Measurements from ENCODE around the gene SCAPER.

SCAPER gene

DNA sequence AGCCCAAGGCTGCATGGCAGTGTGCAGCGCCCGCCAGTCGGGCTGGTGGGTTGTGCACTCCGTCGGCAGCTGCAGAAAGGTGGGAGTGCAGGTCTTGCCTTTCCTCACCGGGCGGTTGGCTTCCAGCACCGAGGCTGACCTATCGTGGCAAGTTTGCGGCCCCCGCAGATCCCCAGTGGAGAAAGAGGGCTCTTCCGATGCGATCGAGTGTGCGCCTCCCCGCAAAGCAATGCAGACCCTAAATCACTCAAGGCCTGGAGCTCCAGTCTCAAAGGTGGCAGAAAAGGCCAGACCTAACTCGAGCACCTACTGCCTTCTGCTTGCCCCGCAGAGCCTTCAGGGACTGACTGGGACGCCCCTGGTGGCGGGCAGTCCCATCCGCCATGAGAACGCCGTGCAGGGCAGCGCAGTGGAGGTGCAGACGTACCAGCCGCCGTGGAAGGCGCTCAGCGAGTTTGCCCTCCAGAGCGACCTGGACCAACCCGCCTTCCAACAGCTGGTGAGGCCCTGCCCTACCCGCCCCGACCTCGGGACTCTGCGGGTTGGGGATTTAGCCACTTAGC lies 564.3 kb downstream of the SCAPER start:
- ChIA-PET CTCF (no interaction called here), POLR2A (interaction anchor here (0.6 to 1.1 kb wide), 2 partner anchors 29 to 1144 kb away, joined by 3 to 4 read pairs; partner anchors contain the start of gene ETFA)
- TF ChIP-seq, protein P1, sequence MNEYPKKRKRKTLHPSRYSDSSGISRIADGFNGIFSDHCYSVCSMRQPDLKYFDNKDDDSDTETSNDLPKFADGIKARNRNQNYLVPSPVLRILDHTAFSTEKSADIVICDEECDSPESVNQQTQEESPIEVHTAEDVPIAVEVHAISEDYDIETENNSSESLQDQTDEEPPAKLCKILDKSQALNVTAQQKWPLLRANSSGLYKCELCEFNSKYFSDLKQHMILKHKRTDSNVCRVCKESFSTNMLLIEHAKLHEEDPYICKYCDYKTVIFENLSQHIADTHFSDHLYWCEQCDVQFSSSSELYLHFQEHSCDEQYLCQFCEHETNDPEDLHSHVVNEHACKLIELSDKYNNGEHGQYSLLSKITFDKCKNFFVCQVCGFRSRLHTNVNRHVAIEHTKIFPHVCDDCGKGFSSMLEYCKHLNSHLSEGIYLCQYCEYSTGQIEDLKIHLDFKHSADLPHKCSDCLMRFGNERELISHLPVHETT (tag by site-specific recombination; IDR thresholded peaks at IDR 0.05), result no peak
- TF ChIP-seq, protein P2, sequence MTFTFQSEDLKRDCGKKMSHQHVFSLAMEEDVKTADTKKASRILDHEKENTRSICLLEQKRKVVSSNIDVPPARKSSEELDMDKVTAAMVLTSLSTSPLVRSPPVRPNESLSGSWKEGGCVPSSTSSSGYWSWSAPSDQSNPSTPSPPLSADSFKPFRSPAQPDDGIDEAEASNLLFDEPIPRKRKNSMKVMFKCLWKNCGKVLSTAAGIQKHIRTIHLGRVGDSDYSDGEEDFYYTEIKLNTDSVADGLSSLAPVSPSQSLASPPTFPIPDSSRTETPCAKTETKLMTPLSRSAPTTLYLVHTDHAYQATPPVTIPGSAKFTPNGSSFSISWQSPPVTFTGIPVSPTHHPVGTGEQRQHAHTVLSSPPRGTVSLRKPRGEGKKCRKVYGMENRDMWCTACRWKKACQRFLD (tag by site-specific recombination; IDR thresholded peaks at IDR 0.05), result no peak
- TF ChIP-seq, protein P3, sequence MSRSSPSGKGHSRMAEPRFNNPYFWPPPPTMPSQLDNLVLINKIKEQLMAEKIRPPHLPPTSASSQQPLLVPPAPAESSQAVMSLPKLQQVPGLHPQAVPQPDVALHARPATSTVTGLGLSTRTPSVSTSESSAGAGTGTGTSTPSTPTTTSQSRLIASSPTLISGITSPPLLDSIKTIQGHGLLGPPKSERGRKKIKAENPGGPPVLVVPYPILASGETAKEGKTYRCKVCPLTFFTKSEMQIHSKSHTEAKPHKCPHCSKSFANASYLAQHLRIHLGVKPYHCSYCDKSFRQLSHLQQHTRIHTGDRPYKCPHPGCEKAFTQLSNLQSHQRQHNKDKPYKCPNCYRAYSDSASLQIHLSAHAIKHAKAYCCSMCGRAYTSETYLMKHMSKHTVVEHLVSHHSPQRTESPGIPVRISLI (tag by site-specific recombination; IDR thresholded peaks at IDR 0.05), result no peak
- no peak for TF ChIP-seq ZNF776 (tag by site-specific recombination; IDR thresholded peaks at IDR 0.05; ENCODE audit: borderline replicate concordance)
- H3K9me3 ChIP-seq (ENCODE audit: control insufficient read depth, insufficient read depth, low read depth, low read length), result no peaks in the 10 kb centered on the region
- H3K4me1 ChIP-seq (ENCODE audit: control insufficient read depth, insufficient read depth, low read length), result peaks cover 26% of the 10 kb centered on the region
- no peak overlapping the region for H3K4me3 ChIP-seq (ENCODE audit: low read depth, low read length)
- H3K27ac ChIP-seq (ENCODE audit: extremely low read depth, low read depth, low read length), result no peak overlapping the region
- H3K36me3 ChIP-seq (ENCODE audit: control insufficient read depth in 2 of 2, insufficient read depth in 1 of 2, low read length in 2 of 2), result peaks cover 0 to 41% of the 10 kb centered on the region in 2 experiments; a peak in 1 of 3 replicates

DNA sequence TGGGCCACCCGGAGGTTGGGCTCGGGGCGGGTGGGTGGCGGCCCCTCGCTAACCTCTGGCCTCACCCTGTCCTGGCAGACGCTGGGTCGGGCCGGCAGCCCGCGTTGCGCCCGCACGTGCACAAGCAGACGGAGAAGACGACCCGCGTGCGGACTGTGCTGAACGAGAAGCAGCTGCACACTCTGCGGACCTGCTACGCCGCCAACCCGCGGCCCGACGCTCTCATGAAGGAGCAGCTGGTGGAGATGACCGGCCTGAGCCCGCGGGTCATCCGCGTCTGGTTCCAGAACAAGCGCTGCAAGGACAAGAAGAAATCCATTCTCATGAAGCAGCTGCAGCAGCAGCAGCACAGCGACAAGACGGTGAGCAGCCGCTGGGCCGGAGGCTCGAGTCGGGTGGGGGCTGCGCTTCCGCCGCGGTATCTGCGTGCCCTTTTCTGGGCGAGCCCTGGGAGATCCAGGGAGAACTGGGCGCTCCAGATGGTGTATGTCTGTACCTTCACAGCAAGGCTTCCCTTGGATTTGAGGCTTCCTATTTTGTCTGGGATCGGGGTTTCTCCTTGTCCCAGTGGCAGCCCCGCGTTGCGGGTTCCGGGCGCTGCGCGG lies 564.8 kb downstream of the SCAPER start:
- no peak overlapping the region for H3K4me3 ChIP-seq (ENCODE audit: low read depth, low read length)
- POLR2A ChIA-PET, result interaction anchor here (0.6 to 1.1 kb wide), 2 partner anchors 29 to 1143 kb away, joined by 3 to 4 read pairs; partner anchors contain the start of gene ETFA
- no peak for TF ChIP-seq ZNF529 (tag by site-specific recombination; IDR thresholded peaks at IDR 0.05; ENCODE audit: insufficient replicate concordance)
- TF ChIP-seq, protein P4, sequence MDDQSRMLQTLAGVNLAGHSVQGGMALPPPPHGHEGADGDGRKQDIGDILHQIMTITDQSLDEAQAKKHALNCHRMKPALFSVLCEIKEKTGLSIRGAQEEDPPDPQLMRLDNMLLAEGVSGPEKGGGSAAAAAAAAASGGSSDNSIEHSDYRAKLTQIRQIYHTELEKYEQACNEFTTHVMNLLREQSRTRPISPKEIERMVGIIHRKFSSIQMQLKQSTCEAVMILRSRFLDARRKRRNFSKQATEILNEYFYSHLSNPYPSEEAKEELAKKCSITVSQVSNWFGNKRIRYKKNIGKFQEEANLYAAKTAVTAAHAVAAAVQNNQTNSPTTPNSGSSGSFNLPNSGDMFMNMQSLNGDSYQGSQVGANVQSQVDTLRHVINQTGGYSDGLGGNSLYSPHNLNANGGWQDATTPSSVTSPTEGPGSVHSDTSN (CRISPR knock-in tag; IDR thresholded peaks at IDR 0.05), result no peak
- TF ChIP-seq, protein P5, sequence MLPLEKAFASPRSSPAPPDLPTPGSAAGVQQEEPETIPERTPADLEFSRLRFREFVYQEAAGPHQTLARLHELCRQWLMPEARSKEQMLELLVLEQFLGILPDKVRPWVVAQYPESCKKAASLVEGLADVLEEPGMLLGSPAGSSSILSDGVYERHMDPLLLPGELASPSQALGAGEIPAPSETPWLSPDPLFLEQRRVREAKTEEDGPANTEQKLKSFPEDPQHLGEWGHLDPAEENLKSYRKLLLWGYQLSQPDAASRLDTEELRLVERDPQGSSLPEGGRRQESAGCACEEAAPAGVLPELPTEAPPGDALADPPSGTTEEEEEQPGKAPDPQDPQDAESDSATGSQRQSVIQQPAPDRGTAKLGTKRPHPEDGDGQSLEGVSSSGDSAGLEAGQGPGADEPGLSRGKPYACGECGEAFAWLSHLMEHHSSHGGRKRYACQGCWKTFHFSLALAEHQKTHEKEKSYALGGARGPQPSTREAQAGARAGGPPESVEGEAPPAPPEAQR (tag by site-specific recombination; IDR thresholded peaks at IDR 0.05), result no peak
- no peak for TF ChIP-seq GLI4 (tag by site-specific recombination; IDR thresholded peaks at IDR 0.05)
- no peak for TF ChIP-seq ZNF146 (tag by site-specific recombination; IDR thresholded peaks at IDR 0.05)
- TF ChIP-seq, protein P6, sequence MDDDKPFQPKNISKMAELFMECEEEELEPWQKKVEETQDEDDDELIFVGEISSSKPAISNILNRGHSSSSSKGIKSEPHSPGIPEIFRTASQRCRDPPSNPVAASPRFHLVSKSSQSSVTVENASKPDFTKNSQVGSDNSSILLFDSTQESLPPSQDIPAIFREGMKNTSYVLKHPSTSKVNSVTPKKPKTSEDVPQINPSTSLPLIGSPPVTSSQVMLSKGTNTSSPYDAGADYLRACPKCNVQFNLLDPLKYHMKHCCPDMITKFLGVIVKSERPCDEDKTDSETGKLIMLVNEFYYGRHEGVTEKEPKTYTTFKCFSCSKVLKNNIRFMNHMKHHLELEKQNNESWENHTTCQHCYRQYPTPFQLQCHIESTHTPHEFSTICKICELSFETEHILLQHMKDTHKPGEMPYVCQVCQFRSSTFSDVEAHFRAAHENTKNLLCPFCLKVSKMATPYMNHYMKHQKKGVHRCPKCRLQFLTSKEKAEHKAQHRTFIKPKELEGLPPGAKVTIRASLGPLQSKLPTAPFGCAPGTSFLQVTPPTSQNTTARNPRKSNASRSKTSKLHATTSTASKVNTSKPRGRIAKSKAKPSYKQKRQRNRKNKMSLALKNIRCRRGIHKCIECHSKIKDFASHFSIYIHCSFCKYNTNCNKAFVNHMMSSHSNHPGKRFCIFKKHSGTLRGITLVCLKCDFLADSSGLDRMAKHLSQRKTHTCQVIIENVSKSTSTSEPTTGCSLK (tag by site-specific recombination; IDR thresholded peaks at IDR 0.05), result no peak
- TF ChIP-seq ZBTB8A (tag by site-specific recombination; IDR thresholded peaks at IDR 0.05), result peak; percentile 28; the same call in 1 of the 2 replicates
- no peak for TF ChIP-seq ZNF248 (tag by site-specific recombination; IDR thresholded peaks at IDR 0.05)

More for the DNA sequence above, 564.8 kb downstream of the SCAPER start:
- CTCF ChIA-PET, result no interaction called here
- Histone ChIP-seq H3K9me3 (ENCODE audit: control insufficient read depth, insufficient read depth, low read depth, low read length) (no peaks in the 10 kb centered on the region), H3K27ac (ENCODE audit: extremely low read depth, low read depth, low read length) (no peak overlapping the region), H3K4me1 (ENCODE audit: control insufficient read depth, insufficient read depth, low read length) (peaks cover 23% of the 10 kb centered on the region), H3K36me3 (ENCODE audit: control insufficient read depth in 2 of 2, insufficient read depth in 1 of 2, low read length in 2 of 2) (peaks cover 0 to 41% of the 10 kb centered on the region in 2 experiments; a peak in 1 of 3 replicates)

Measured in HEK293 (cell line).